Lower leg skin (tissue), 4 donors: ENCODE data around the gene NFIA. TPM values are rescaled to one million over a fixed set of nuclear protein-coding genes. Genes with fewer than 3 reads are reported as not detected.

Experiments
- DNase-seq, 2 donors: peaks; one replicate each; pipeline ENCODE4 v3.0.0-alpha.2; 2019; ENCODE audit warnings: low spot score in 2 of 2
- H3K4me3 ChIP-seq: fragments of 200-600 bp; sonication (generic); 2 replicates; pipeline ENCODE4 v1.5.1; 2017; ENCODE audit warnings: mild to moderate bottlenecking, low read depth; ENCODE audit not compliant: poor library complexity, severe bottlenecking
- POLR2A ChIP-seq, 2 donors: fragments of 450-650 bp; IDR thresholded peaks; one replicate each; pipeline ENCODE4 v1.6.1; 2016 to 2017; ENCODE audit warnings: antibody characterized with exemption in 2 of 2, mild to moderate bottlenecking in 1 of 2, moderate library complexity in 1 of 2
- WGBS, 2 donors: methylation state at CpG; one replicate each; pipeline ENCODE4 v1.1.5; 2018; 5-methylcytosine and 5-hydroxymethylcytosine counted together
- intact Hi-C: fragments of 100-400 bp; cut with DNase I; formaldehyde crosslinking; loops from one replicate; pipeline ENCODE4 v1.15.0; 2023; ENCODE audit warnings: low total_unique reads
- total RNA-seq, 4 donors: library from RNA; depleted of rRNA; stranded (reverse); fragments of >200 nt; gene quantifications; one replicate each; pipeline ENCODE4 v1.1.0, GENCODE V29; 2016
- TF ChIP-seq, protein P1 (sequence below), 3 donors: fragments of 450-650 bp; IDR thresholded peaks; one replicate each; pipeline ENCODE4 v1.5.1; 2016; ENCODE audit warnings: antibody characterized with exemption in 3 of 3, mild to moderate bottlenecking in 3 of 3, moderate library complexity in 2 of 3

Gene NFIA
- total RNA-seq, 4 donors from 2014 or later, result 26.0 to 32.5 (median 30.3) TPM

GRCh38 chr1:61403679-61404596, 321.6 kb downstream of the NFIA start:
- H3K4me3 ChIP-seq, result no peak overlapping the region
- intact Hi-C loops, result no loop called here
- no peak for DNase-seq
- TF ChIP-seq, protein P1, sequence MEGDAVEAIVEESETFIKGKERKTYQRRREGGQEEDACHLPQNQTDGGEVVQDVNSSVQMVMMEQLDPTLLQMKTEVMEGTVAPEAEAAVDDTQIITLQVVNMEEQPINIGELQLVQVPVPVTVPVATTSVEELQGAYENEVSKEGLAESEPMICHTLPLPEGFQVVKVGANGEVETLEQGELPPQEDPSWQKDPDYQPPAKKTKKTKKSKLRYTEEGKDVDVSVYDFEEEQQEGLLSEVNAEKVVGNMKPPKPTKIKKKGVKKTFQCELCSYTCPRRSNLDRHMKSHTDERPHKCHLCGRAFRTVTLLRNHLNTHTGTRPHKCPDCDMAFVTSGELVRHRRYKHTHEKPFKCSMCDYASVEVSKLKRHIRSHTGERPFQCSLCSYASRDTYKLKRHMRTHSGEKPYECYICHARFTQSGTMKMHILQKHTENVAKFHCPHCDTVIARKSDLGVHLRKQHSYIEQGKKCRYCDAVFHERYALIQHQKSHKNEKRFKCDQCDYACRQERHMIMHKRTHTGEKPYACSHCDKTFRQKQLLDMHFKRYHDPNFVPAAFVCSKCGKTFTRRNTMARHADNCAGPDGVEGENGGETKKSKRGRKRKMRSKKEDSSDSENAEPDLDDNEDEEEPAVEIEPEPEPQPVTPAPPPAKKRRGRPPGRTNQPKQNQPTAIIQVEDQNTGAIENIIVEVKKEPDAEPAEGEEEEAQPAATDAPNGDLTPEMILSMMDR (IDR thresholded peaks at IDR 0.05), result no peak
- TF ChIP-seq POLR2A (IDR thresholded peaks at IDR 0.05), result no peak
- 66 to 74% methylated on average over 12 of the region's 12 CpGs for WGBS, 2 donors

GRCh38 chr1:61404597-61405376, 322.4 kb downstream of the NFIA start:
- H3K4me3 ChIP-seq, result no peak overlapping the region
- DNase-seq, result no peak
- intact Hi-C loops, result no loop called here
- WGBS, 2 donors, result 46 to 94% methylated on average over 4 of the region's 4 CpGs
- TF ChIP-seq POLR2A (IDR thresholded peaks at IDR 0.05), result no peak
- TF ChIP-seq, protein P1 (IDR thresholded peaks at IDR 0.05), result no peak

DNA sequence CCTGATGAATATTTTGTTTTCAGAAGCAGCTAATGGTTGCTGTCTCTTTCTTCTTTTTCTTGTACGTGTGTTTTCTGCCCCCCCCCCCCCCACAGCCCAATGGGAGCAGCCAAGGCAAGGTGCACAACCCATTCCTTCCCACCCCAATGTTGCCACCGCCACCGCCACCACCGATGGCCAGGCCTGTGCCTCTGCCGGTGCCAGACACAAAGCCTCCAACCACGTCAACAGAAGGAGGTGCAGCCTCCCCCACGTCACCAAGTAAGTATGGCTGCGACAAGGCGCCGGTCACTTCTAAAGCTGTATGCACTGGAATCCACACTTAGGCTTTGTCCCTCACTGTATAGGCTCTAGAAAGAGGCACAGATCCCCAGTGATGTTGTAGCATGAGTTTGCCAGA, 324.1 kb downstream of the NFIA start:
- H3K4me3 ChIP-seq, result no peak overlapping the region
- 99% methylated on average over 10 of the region's 10 CpGs for WGBS, 2 donors
- TF ChIP-seq POLR2A (IDR thresholded peaks at IDR 0.05), result no peak
- TF ChIP-seq, protein P1 (IDR thresholded peaks at IDR 0.05), result no peak
- DNase-seq, result no peak
- intact Hi-C loops, result no loop called here

DNA sequence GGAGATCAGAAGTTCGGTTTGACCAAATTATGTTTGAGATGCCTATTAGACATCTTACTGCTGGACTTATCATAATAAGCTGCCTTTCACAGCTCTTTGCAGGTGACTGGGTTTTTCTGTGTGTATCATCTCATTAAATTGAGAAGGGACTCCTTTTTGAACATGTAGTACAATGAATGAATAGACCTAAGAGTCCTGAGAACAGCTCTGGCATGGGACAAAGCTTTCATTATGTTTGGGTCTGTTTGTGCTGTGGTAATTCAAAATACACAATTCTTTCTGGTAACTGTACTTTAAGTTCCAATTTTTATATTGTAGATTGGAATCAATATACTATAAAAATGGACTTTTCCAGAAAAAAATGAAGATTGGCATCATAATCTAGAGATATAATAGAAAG, 330.2 kb downstream of the NFIA start:
- TF ChIP-seq, protein P1 (IDR thresholded peaks at IDR 0.05), result no peak
- no peak for TF ChIP-seq POLR2A (IDR thresholded peaks at IDR 0.05)
- H3K4me3 ChIP-seq, result no peak overlapping the region
- intact Hi-C loops, result no loop called here
- WGBS, 2 donors, result 82 to 92% methylated on average over 1 of the region's 1 CpG
- DNase-seq, result no peak

GRCh38 chr1:61419196-61419595, 336.8 kb downstream of the NFIA start:
- intact Hi-C loops, result no loop called here
- 83 to 85% methylated on average over 4 of the region's 4 CpGs for WGBS, 2 donors
- no peak overlapping the region for H3K4me3 ChIP-seq
- no peak for DNase-seq
- TF ChIP-seq POLR2A (IDR thresholded peaks at IDR 0.05), result no peak
- TF ChIP-seq, protein P1 (IDR thresholded peaks at IDR 0.05), result no peak
